Peyer's patch (tissue), 4 donors: ENCODE data around the gene SUZ12. TPM values are rescaled to one million over a fixed set of nuclear protein-coding genes. Genes with fewer than 3 reads are reported as not detected.
A peak's percentile ranks its signal among the peaks of the same experiment; 100 is the strongest.
"Not testable (repeated sequence)": the region's sequence is repeated elsewhere in the genome, so short reads cannot be mapped to it uniquely, and the experiment has no call there.

ENCODE experiments used
- DNase-seq, 3 donors: peaks; one replicate each; pipeline ENCODE4 v3.0.0-alpha.2; 2017 to 2019
- H3K27ac ChIP-seq, 4 donors: fragments of 200-600 bp; sonication (generic); one replicate each; pipeline ENCODE4 v1.5.1; 2016 to 2019
- H3K27me3 ChIP-seq, 2 donors: fragments of 200-600 bp; sonication (generic); one replicate each; pipeline ENCODE4 v1.5.1; 2019
- H3K36me3 ChIP-seq, 3 donors: fragments of 200-600 bp; sonication (generic); one replicate each; pipeline ENCODE4 v1.5.1; 2016 to 2019
- H3K4me1 ChIP-seq, 4 donors: fragments of 200-600 bp; sonication (generic); one replicate each; pipeline ENCODE4 v1.5.1; 2016 to 2019
- H3K4me3 ChIP-seq, 4 donors: fragments of 200-600 bp; sonication (generic); 1 replicate in 3 of 4; 2 replicates in 1 of 4; pipeline ENCODE4 v1.5.1; 2016 to 2019; ENCODE audit warnings: mild to moderate bottlenecking in 1 of 4
- H3K9me3 ChIP-seq, 4 donors: fragments of 200-600 bp; sonication (generic); one replicate each; pipeline ENCODE4 v1.5.1; 2016 to 2019; ENCODE audit warnings: mild to moderate bottlenecking in 1 of 4
- POLR2A ChIP-seq, 2 donors: fragments of 450-650 bp; IDR thresholded peaks; one replicate each; pipeline ENCODE4 v1.5.1; 2017; ENCODE audit warnings: antibody characterized with exemption in 2 of 2, mild to moderate bottlenecking in 2 of 2, moderate library complexity in 2 of 2
- total RNA-seq, 4 donors: library from RNA; depleted of rRNA; stranded (reverse); fragments of >200 nt; gene quantifications; one replicate each; pipeline ENCODE4 v1.1.0, GENCODE V29; 2016
- TF ChIP-seq, protein P1 (sequence below), 6 experiments: fragments of 450-650 bp in 4 of 6; fragments of 200-600 bp in 2 of 6; sonication (generic) in 1 of 6; IDR thresholded peaks; one replicate each; pipeline ENCODE4 v1.5.1; 2017 to 2019; ENCODE audit warnings: antibody characterized with exemption in 6 of 6, mild to moderate bottlenecking in 3 of 6, moderate library complexity in 1 of 6

SUZ12 gene
- total RNA-seq = 10 to 100 TPM; 18.7 to 46.2 (median 20.4) TPM

DNA sequence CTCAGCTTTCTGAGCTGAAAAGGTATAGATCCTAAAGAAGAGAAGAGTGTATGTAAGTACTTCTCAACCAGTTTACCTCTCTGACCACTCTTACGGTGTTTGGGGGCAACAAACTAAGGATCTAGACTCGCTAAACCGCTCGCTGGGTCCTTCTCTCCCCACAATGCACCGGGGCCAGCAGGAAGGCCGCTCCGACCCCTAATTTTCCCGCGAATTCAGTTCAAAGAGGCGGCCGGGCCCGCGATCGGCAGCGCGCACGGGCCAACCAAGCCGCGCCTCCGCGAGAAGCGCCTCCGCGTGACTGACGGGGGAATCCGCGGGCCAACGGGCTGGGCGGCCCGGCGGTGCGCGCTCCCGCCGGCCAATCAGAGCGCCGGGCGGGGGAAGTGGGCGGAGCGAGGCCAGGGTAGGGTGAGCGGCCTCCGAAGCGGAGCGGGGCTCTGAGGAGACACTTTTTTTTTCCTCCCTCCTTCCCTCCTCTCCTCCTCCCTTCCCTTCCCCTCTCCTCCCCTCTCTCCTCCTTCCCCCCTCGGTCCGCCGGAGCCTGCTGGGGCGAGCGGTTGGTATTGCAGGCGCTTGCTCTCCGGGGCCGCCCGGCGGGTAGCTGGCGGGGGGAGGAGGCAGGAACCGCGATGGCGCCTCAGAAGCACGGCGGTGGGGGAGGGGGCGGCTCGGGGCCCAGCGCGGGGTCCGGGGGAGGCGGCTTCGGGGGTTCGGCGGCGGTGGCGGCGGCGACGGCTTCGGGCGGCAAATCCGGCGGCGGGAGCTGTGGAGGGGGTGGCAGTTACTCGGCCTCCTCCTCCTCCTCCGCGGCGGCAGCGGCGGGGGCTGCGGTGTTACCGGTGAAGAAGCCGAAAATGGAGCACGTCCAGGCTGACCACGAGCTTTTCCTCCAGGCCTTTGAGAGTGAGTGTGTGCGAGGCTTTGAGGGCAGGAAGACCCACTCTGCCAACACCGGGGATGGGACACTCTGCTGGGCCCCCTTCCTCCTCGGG lies at the start of gene SUZ12:
SUZ12 (plus strand) TSS at position 393 of the 995 bp plus-strand sequence; CDS start at position 633, 240 bp downstream.
- Histone ChIP-seq H3K27ac (peak within 1 kb of the TSS; percentile 79 to 92 (median 92)), H3K4me1 (peaks cover 0 to 11% (median 0%) of the 10 kb centered on the region in 4 donors), H3K4me3 (peak within 1 kb of the TSS; percentile 72 to 98 (median 90))
- peak; percentile 77 to 92 (median 90) for DNase-seq
- TF ChIP-seq POLR2A (IDR thresholded peaks at IDR 0.05) = peak; percentile 28 to 64
- not testable (repeated sequence) for H3K36me3 ChIP-seq, H3K27me3 ChIP-seq, H3K9me3 ChIP-seq

DNA sequence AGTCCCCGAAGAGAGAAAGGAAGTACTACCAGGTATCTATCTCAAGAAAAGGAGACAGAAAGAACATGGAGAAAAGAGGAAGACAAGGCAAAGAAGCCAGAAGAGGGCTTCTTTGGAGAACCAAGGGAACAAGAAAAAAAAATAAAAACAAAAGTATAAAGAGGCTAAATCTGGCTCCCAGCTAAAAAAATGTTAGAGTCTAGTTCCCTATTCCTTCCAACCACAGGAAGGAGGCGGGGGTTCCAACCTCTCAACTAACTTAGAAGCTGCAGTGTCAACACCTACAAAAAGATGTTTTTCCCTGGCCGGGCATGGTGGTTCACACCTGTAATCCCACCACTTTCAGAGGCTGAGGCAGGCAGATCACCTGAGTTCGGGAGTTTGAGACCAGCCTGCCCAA lies 48.7 kb upstream of the SUZ12 start:
- peak in 2 of 3 donors; percentile 68 to 73 for DNase-seq
- Histone ChIP-seq H3K27me3 (no peaks in the 10 kb centered on the region), H3K4me1 (no peaks in the 10 kb centered on the region), H3K4me3 (no peak overlapping the region), H3K27ac (peak overlapping the region in 1 of 4 donors; percentile 74), H3K9me3 (no peaks in the 10 kb centered on the region), H3K36me3 (peaks cover 0 to 92% (median 3%) of the 10 kb centered on the region in 3 donors)
- TF ChIP-seq, protein P1, sequence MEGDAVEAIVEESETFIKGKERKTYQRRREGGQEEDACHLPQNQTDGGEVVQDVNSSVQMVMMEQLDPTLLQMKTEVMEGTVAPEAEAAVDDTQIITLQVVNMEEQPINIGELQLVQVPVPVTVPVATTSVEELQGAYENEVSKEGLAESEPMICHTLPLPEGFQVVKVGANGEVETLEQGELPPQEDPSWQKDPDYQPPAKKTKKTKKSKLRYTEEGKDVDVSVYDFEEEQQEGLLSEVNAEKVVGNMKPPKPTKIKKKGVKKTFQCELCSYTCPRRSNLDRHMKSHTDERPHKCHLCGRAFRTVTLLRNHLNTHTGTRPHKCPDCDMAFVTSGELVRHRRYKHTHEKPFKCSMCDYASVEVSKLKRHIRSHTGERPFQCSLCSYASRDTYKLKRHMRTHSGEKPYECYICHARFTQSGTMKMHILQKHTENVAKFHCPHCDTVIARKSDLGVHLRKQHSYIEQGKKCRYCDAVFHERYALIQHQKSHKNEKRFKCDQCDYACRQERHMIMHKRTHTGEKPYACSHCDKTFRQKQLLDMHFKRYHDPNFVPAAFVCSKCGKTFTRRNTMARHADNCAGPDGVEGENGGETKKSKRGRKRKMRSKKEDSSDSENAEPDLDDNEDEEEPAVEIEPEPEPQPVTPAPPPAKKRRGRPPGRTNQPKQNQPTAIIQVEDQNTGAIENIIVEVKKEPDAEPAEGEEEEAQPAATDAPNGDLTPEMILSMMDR (IDR thresholded peaks at IDR 0.05) = no peak
- no peak for TF ChIP-seq POLR2A (IDR thresholded peaks at IDR 0.05)

GRCh38 chr17:31900877-31901276 lies 35.9 kb upstream of the SUZ12 start:
- TF ChIP-seq, protein P1 (IDR thresholded peaks at IDR 0.05) = no peak
- TF ChIP-seq POLR2A (IDR thresholded peaks at IDR 0.05) = no peak
- H3K27me3 ChIP-seq = no peaks in the 10 kb centered on the region
- DNase-seq = no peak

DNA sequence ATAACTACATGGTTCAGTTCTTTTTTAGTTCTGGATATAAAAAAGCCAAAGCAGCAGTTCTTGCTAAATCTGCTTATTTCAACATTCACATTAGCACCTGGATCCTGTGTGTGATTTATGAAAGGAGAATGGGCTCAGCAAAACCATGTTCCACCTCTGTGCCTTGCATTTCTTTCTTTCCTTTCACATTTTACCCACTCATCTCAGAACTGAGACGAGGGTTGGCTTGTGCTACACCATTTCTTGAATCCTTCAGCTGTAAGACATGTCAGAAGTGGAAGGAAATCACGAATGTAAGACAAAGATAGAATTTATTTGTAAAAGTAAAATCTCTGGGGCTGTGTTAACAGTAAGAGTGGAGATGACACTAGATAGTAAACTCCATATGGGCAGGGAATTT lies 34.1 kb upstream of the SUZ12 start:
- H3K27ac ChIP-seq = no peak overlapping the region
- no peaks in the 10 kb centered on the region for H3K9me3 ChIP-seq
- H3K27me3 ChIP-seq = no peaks in the 10 kb centered on the region
- H3K36me3 ChIP-seq = peaks cover 0 to 18% (median 0%) of the 10 kb centered on the region in 3 donors
- DNase-seq = no peak
- peaks cover 0 to 13% (median 0%) of the 10 kb centered on the region in 4 donors for H3K4me1 ChIP-seq
- H3K4me3 ChIP-seq = no peak overlapping the region
- no peak for TF ChIP-seq POLR2A (IDR thresholded peaks at IDR 0.05)

More at GRCh38 chr17:31900877-31901276, 35.9 kb upstream of the SUZ12 start:
- no peaks in the 10 kb centered on the region for H3K9me3 ChIP-seq
- peak overlapping the region; percentile 63 to 89 (median 68) for H3K4me3 ChIP-seq
- H3K36me3 ChIP-seq = peaks cover 0 to 37% (median 0%) of the 10 kb centered on the region in 3 donors
- peaks cover 0 to 13% (median 0%) of the 10 kb centered on the region in 4 donors for H3K4me1 ChIP-seq
- peak overlapping the region; percentile 65 to 77 (median 72) for H3K27ac ChIP-seq

GRCh38 chr17:31903401-31903800 lies 33.4 kb upstream of the SUZ12 start:
- Histone ChIP-seq H3K4me1 (peaks cover 0 to 13% (median 0%) of the 10 kb centered on the region in 4 donors), H3K4me3 (no peak overlapping the region), H3K36me3 (peaks cover 0 to 11% (median 0%) of the 10 kb centered on the region in 3 donors), H3K27me3 (no peaks in the 10 kb centered on the region), H3K9me3 (no peaks in the 10 kb centered on the region), H3K27ac (no peak overlapping the region)
- TF ChIP-seq POLR2A (IDR thresholded peaks at IDR 0.05) = no peak
- no peak for DNase-seq

- TF ChIP-seq POLR2A (IDR thresholded peaks at IDR 0.05) = no peak
- TF ChIP-seq, protein P1 (IDR thresholded peaks at IDR 0.05) = no peak
- Histone ChIP-seq H3K9me3 (no peaks in the 10 kb centered on the region), H3K36me3 (no peaks in the 10 kb centered on the region), H3K4me3 (no peak overlapping the region), H3K27me3 (no peaks in the 10 kb centered on the region), H3K27ac (no peak overlapping the region), H3K4me1 (no peaks in the 10 kb centered on the region)
- no peak for DNase-seq
Observed at GRCh38 chr17:31907342-31907962, 29.4 kb upstream of the SUZ12 start.
